ENCODE measurements around the gene CCNL2.
A peak's percentile ranks its signal among the peaks of the same experiment; 100 is the strongest.
"Not testable (repeated sequence)": the region's sequence is repeated elsewhere in the genome, so short reads cannot be mapped to it uniquely, and the experiment has no call there.

CCNL2 gene

GRCh38 chr1:1432274-1432950, 33.3 kb upstream of the CCNL2 start:
- peak; percentile 6 for DNase-seq (ENCODE audit: low spot score)

- DNase-seq (ENCODE audit: low spot score), result peak; percentile 13
Observed at GRCh38 chr1:1431845-1432273, 32.7 kb upstream of the CCNL2 start.

- peak; percentile 9 for DNase-seq (ENCODE audit: low spot score)
Observed at GRCh38 chr1:1430992-1431844, 32.1 kb upstream of the CCNL2 start.

- peak; percentile 84 for DNase-seq (ENCODE audit: low spot score)
Observed at GRCh38 chr1:1430114-1430982, 31.2 kb upstream of the CCNL2 start.

GRCh38 chr1:1429671-1430073, 30.5 kb upstream of the CCNL2 start:
- DNase-seq (ENCODE audit: low spot score), result no peak

GRCh38 chr1:1428967-1429366, 29.8 kb upstream of the CCNL2 start:
- DNase-seq (ENCODE audit: low spot score), result not testable (repeated sequence)

- no peak for DNase-seq (ENCODE audit: low spot score)
Observed at GRCh38 chr1:1428174-1428573, 29.0 kb upstream of the CCNL2 start.

- no peak for DNase-seq (ENCODE audit: low spot score)
Observed at GRCh38 chr1:1427820-1428148, 28.6 kb upstream of the CCNL2 start.

GRCh38 chr1:1427106-1427819, 28.1 kb upstream of the CCNL2 start:
- peak; percentile 69 for DNase-seq (ENCODE audit: low spot score)

GRCh38 chr1:1426496-1427105, 27.5 kb upstream of the CCNL2 start:
- DNase-seq (ENCODE audit: low spot score), result no peak

GRCh38 chr1:1425753-1426495, 26.8 kb upstream of the CCNL2 start:
- peak; percentile 6 for DNase-seq (ENCODE audit: low spot score)

GRCh38 chr1:1425426-1425752, 26.3 kb upstream of the CCNL2 start:
- no peak for DNase-seq (ENCODE audit: low spot score)

- no peak for DNase-seq (ENCODE audit: low spot score)
Observed at GRCh38 chr1:1424707-1425106, 25.6 kb upstream of the CCNL2 start.

GRCh38 chr1:1423245-1423597, 24.1 kb upstream of the CCNL2 start:
- no peak for DNase-seq (ENCODE audit: low spot score)

- no peak for DNase-seq (ENCODE audit: low spot score)
Observed at GRCh38 chr1:1422465-1423244, 23.5 kb upstream of the CCNL2 start.

GRCh38 chr1:1421907-1422464, 22.9 kb upstream of the CCNL2 start:
- peak; percentile 4 for DNase-seq (ENCODE audit: low spot score)

- DNase-seq (ENCODE audit: low spot score), result no peak
Observed at GRCh38 chr1:1421147-1421906, 22.2 kb upstream of the CCNL2 start, which contains the start of gene ANKRD65. Gene ANKRD65 (minus strand): TSS chr1:1421276. CDS start chr1:1421005, 271 bp downstream.

- DNase-seq (ENCODE audit: low spot score), result peak; percentile 5
Observed at GRCh38 chr1:1420654-1421141, 21.6 kb upstream of the CCNL2 start.
